Measurements from ENCODE around the gene TNXB.
"Not testable (repeated sequence)": the region's sequence is repeated elsewhere in the genome, so short reads cannot be mapped to it uniquely, and the experiment has no call there.

The TNXB gene

GRCh38 chr6:32060966-32061655, 48.0 kb downstream of the TNXB start:
- H3K9me3 ChIP-seq (ENCODE audit: control insufficient read depth in 1 of 2, low read length in 2 of 2) = no peaks in the 10 kb centered on the region
- no peak overlapping the region for H3K27ac ChIP-seq (ENCODE audit: low read depth, low read length)
- H3K4me3 ChIP-seq (ENCODE audit: low read depth in 1 of 2, low read length in 2 of 2) = no peak overlapping the region
- no peaks in the 10 kb centered on the region for H3K36me3 ChIP-seq (ENCODE audit: control insufficient read depth in 1 of 2, insufficient read depth in 2 of 2, low read length in 2 of 2)
- H3K27me3 ChIP-seq (ENCODE audit: control insufficient read depth in 1 of 2, insufficient read depth in 2 of 2, low read length in 2 of 2) = no peaks in the 10 kb centered on the region
- no peaks in the 10 kb centered on the region for H3K4me1 ChIP-seq (ENCODE audit: control insufficient read depth in 1 of 2, insufficient read depth in 2 of 2, low read length in 2 of 2)
- H3K9ac ChIP-seq (ENCODE audit: low read depth in 1 of 2, low read length in 2 of 2) = no peak overlapping the region

- Histone ChIP-seq H3K27ac (ENCODE audit: low read depth, low read length) (no peak overlapping the region), H3K36me3 (ENCODE audit: control insufficient read depth in 1 of 2, insufficient read depth in 2 of 2, low read length in 2 of 2) (peaks cover 0 to 5% of the 10 kb centered on the region in 2 donors)
Measured at GRCh38 chr6:32058511-32058963, 50.6 kb downstream of the TNXB start.

GRCh38 chr6:32057966-32058365, 51.2 kb downstream of the TNXB start:
- Histone ChIP-seq H3K9me3 (ENCODE audit: control insufficient read depth in 1 of 2, low read length in 2 of 2) (no peaks in the 10 kb centered on the region), H3K9ac (ENCODE audit: low read depth in 1 of 2, low read length in 2 of 2) (no peak overlapping the region), H3K4me1 (ENCODE audit: control insufficient read depth in 1 of 2, insufficient read depth in 2 of 2, low read length in 2 of 2) (no peaks in the 10 kb centered on the region), H3K27me3 (ENCODE audit: control insufficient read depth in 1 of 2, insufficient read depth in 2 of 2, low read length in 2 of 2) (no peaks in the 10 kb centered on the region), H3K27ac (ENCODE audit: low read depth, low read length) (no peak overlapping the region), H3K36me3 (ENCODE audit: control insufficient read depth in 1 of 2, insufficient read depth in 2 of 2, low read length in 2 of 2) (peaks cover 0 to 5% of the 10 kb centered on the region in 2 donors), H3K4me3 (ENCODE audit: low read depth in 1 of 2, low read length in 2 of 2) (no peak overlapping the region)

More at GRCh38 chr6:32058511-32058963, 50.6 kb downstream of the TNXB start:
- H3K4me1 ChIP-seq (ENCODE audit: control insufficient read depth in 1 of 2, insufficient read depth in 2 of 2, low read length in 2 of 2) = no peaks in the 10 kb centered on the region
- H3K4me3 ChIP-seq (ENCODE audit: low read depth in 1 of 2, low read length in 2 of 2) = no peak overlapping the region
- no peaks in the 10 kb centered on the region for H3K9me3 ChIP-seq (ENCODE audit: control insufficient read depth in 1 of 2, low read length in 2 of 2)
- no peak overlapping the region for H3K9ac ChIP-seq (ENCODE audit: low read depth in 1 of 2, low read length in 2 of 2)
- no peaks in the 10 kb centered on the region for H3K27me3 ChIP-seq (ENCODE audit: control insufficient read depth in 1 of 2, insufficient read depth in 2 of 2, low read length in 2 of 2)

GRCh38 chr6:32056254-32056653, 52.9 kb downstream of the TNXB start:
- Histone ChIP-seq H3K36me3 (ENCODE audit: control insufficient read depth in 1 of 2, insufficient read depth in 2 of 2, low read length in 2 of 2) (peaks cover 0 to 5% of the 10 kb centered on the region in 2 donors), H3K4me1 (ENCODE audit: control insufficient read depth in 1 of 2, insufficient read depth in 2 of 2, low read length in 2 of 2) (no peaks in the 10 kb centered on the region), H3K9me3 (ENCODE audit: control insufficient read depth in 1 of 2, low read length in 2 of 2) (no peaks in the 10 kb centered on the region), H3K27ac (ENCODE audit: low read depth, low read length) (no peak overlapping the region), H3K9ac (ENCODE audit: low read depth in 1 of 2, low read length in 2 of 2) (no peak overlapping the region), H3K27me3 (ENCODE audit: control insufficient read depth in 1 of 2, insufficient read depth in 2 of 2, low read length in 2 of 2) (no peaks in the 10 kb centered on the region), H3K4me3 (ENCODE audit: low read depth in 1 of 2, low read length in 2 of 2) (no peak overlapping the region)

- not testable (repeated sequence) for H3K36me3 ChIP-seq (ENCODE audit: control insufficient read depth in 1 of 2, insufficient read depth in 2 of 2, low read length in 2 of 2); H3K4me1 ChIP-seq (ENCODE audit: control insufficient read depth in 1 of 2, insufficient read depth in 2 of 2, low read length in 2 of 2); H3K9me3 ChIP-seq (ENCODE audit: control insufficient read depth in 1 of 2, low read length in 2 of 2); H3K27me3 ChIP-seq (ENCODE audit: control insufficient read depth in 1 of 2, insufficient read depth in 2 of 2, low read length in 2 of 2); H3K27ac ChIP-seq (ENCODE audit: low read depth, low read length); H3K9ac ChIP-seq (ENCODE audit: low read depth in 1 of 2, low read length in 2 of 2); H3K4me3 ChIP-seq (ENCODE audit: low read depth in 1 of 2, low read length in 2 of 2)
Measured at GRCh38 chr6:32055756-32056155, 53.4 kb downstream of the TNXB start.

GRCh38 chr6:32053314-32053713, 55.8 kb downstream of the TNXB start:
- H3K27ac ChIP-seq (ENCODE audit: low read depth, low read length); H3K9ac ChIP-seq (ENCODE audit: low read depth in 1 of 2, low read length in 2 of 2); H3K9me3 ChIP-seq (ENCODE audit: control insufficient read depth in 1 of 2, low read length in 2 of 2); H3K4me1 ChIP-seq (ENCODE audit: control insufficient read depth in 1 of 2, insufficient read depth in 2 of 2, low read length in 2 of 2); H3K27me3 ChIP-seq (ENCODE audit: control insufficient read depth in 1 of 2, insufficient read depth in 2 of 2, low read length in 2 of 2); H3K36me3 ChIP-seq (ENCODE audit: control insufficient read depth in 1 of 2, insufficient read depth in 2 of 2, low read length in 2 of 2); H3K4me3 ChIP-seq (ENCODE audit: low read depth in 1 of 2, low read length in 2 of 2): not testable (repeated sequence)

- not testable (repeated sequence) for H3K27ac ChIP-seq (ENCODE audit: low read depth, low read length); H3K36me3 ChIP-seq (ENCODE audit: control insufficient read depth in 1 of 2, insufficient read depth in 2 of 2, low read length in 2 of 2); H3K9me3 ChIP-seq (ENCODE audit: control insufficient read depth in 1 of 2, low read length in 2 of 2); H3K9ac ChIP-seq (ENCODE audit: low read depth in 1 of 2, low read length in 2 of 2); H3K4me3 ChIP-seq (ENCODE audit: low read depth in 1 of 2, low read length in 2 of 2); H3K27me3 ChIP-seq (ENCODE audit: control insufficient read depth in 1 of 2, insufficient read depth in 2 of 2, low read length in 2 of 2); H3K4me1 ChIP-seq (ENCODE audit: control insufficient read depth in 1 of 2, insufficient read depth in 2 of 2, low read length in 2 of 2)
Measured at GRCh38 chr6:32052626-32053025, 56.5 kb downstream of the TNXB start.

GRCh38 chr6:32050562-32050961, 58.6 kb downstream of the TNXB start:
- Histone ChIP-seq H3K4me1 (ENCODE audit: control insufficient read depth in 1 of 2, insufficient read depth in 2 of 2, low read length in 2 of 2) (peaks cover 0 to 9% of the 10 kb centered on the region in 2 donors), H3K9ac (ENCODE audit: low read depth in 1 of 2, low read length in 2 of 2) (no peak overlapping the region), H3K9me3 (ENCODE audit: control insufficient read depth in 1 of 2, low read length in 2 of 2) (no peaks in the 10 kb centered on the region), H3K27me3 (ENCODE audit: control insufficient read depth in 1 of 2, insufficient read depth in 2 of 2, low read length in 2 of 2) (no peaks in the 10 kb centered on the region), H3K36me3 (ENCODE audit: control insufficient read depth in 1 of 2, insufficient read depth in 2 of 2, low read length in 2 of 2) (peaks cover 0 to 5% of the 10 kb centered on the region in 2 donors), H3K4me3 (ENCODE audit: low read depth in 1 of 2, low read length in 2 of 2) (no peak overlapping the region), H3K27ac (ENCODE audit: low read depth, low read length) (no peak overlapping the region)

GRCh38 chr6:32049736-32050135, 59.4 kb downstream of the TNXB start:
- not testable (repeated sequence) for H3K27me3 ChIP-seq (ENCODE audit: control insufficient read depth in 1 of 2, insufficient read depth in 2 of 2, low read length in 2 of 2); H3K27ac ChIP-seq (ENCODE audit: low read depth, low read length); H3K36me3 ChIP-seq (ENCODE audit: control insufficient read depth in 1 of 2, insufficient read depth in 2 of 2, low read length in 2 of 2); H3K4me1 ChIP-seq (ENCODE audit: control insufficient read depth in 1 of 2, insufficient read depth in 2 of 2, low read length in 2 of 2); H3K9me3 ChIP-seq (ENCODE audit: control insufficient read depth in 1 of 2, low read length in 2 of 2); H3K4me3 ChIP-seq (ENCODE audit: low read depth in 1 of 2, low read length in 2 of 2); H3K9ac ChIP-seq (ENCODE audit: low read depth in 1 of 2, low read length in 2 of 2)

- not testable (repeated sequence) for H3K36me3 ChIP-seq (ENCODE audit: control insufficient read depth in 1 of 2, insufficient read depth in 2 of 2, low read length in 2 of 2); H3K27me3 ChIP-seq (ENCODE audit: control insufficient read depth in 1 of 2, insufficient read depth in 2 of 2, low read length in 2 of 2); H3K9ac ChIP-seq (ENCODE audit: low read depth in 1 of 2, low read length in 2 of 2); H3K27ac ChIP-seq (ENCODE audit: low read depth, low read length); H3K9me3 ChIP-seq (ENCODE audit: control insufficient read depth in 1 of 2, low read length in 2 of 2); H3K4me3 ChIP-seq (ENCODE audit: low read depth in 1 of 2, low read length in 2 of 2); H3K4me1 ChIP-seq (ENCODE audit: control insufficient read depth in 1 of 2, insufficient read depth in 2 of 2, low read length in 2 of 2)
Measured at GRCh38 chr6:32049149-32049548, 60.0 kb downstream of the TNXB start.

All from duodenal mucosa (tissue), 2 donors.